HEK293T (cell line): ENCODE measurements around the gene ICA1.

ENCODE experiments used
- ARNT ChIP-seq: fragments of 450-650 bp; IDR thresholded peaks from 2 replicates; pipeline ENCODE4 v1.6.1; 2017; ENCODE audit warnings: mild to moderate bottlenecking
- BHLHE40 ChIP-seq: fragments of 450-650 bp; IDR thresholded peaks from 2 replicates; pipeline ENCODE4 v1.6.1; 2016; ENCODE audit warnings: mild to moderate bottlenecking, moderate library complexity, borderline replicate concordance
- ELF4 ChIP-seq: fragments of 450-650 bp; IDR thresholded peaks from 2 replicates; pipeline ENCODE4 v1.6.1; 2017; ENCODE audit warnings: antibody characterized with exemption
- FOXA1 ChIP-seq: fragments of 450-650 bp; IDR thresholded peaks from 2 replicates; pipeline ENCODE4 v1.6.1; 2016; ENCODE audit warnings: mild to moderate bottlenecking
- FOXM1 ChIP-seq: fragments of 450-650 bp; IDR thresholded peaks from 2 replicates; pipeline ENCODE4 v1.6.1; 2017; ENCODE audit warnings: mild to moderate bottlenecking, borderline replicate concordance
- SP1 ChIP-seq: fragments of 450-650 bp; IDR thresholded peaks from 2 replicates; pipeline ENCODE4 v1.6.1; 2017
- SUZ12 ChIP-seq: fragments of 450-650 bp; IDR thresholded peaks from 2 replicates; pipeline ENCODE4 v1.6.1; 2016; ENCODE audit warnings: mild to moderate bottlenecking
- TARDBP ChIP-seq: fragments of 450-650 bp; IDR thresholded peaks from 2 replicates; pipeline ENCODE4 v1.6.1; 2016

DNA sequence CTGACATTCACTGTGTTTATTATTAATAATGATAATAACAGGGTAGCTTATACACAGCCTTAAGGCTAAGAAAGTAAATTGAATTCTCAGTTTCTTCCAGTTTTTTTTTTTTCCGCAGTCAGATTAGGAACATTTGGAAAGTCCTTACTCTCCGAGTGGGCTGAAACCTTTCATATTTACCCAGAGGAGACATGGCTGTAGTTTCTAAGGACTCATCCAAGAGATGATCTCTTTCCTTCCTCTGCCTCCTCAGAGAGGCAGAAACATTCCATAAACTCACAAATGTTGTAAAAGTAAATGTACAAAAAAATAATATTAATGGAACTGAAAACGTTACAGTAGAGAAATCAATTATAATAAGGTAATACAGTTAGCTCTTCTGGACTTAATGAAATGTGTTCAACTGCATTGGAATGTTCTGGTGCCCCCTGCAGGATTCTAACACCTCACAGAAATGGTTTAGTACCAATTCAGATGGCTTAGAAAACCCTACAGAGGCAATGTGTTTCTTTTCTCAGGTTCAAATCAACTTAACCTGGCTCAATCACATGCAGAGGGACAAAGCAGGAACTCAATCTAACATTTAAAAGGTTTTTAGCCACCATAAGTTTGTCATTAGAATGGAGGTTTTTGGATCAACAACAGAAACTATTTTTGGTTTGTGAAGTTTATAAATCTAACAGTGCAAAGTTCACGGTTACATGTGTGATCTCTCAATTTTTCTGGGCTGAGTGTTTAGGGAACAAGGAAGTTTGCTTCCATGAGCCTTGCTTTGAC, 71.7 kb downstream of the ICA1 start:
- TF ChIP-seq BHLHE40 (no peak), SP1 (no peak), FOXA1 (no peak), TARDBP (no peak), ARNT (no peak), FOXM1 (no peak), SUZ12 (no peak), ELF4 (no peak)
